PC-3 (cell line): ENCODE data around the gene TGM2. TPM values are rescaled to one million over a fixed set of nuclear protein-coding genes. Genes with fewer than 3 reads are reported as not detected.

Experiments
- ATAC-seq: fragments of 200-7000 bp; cut with Tn5 transposase; 2 replicates; pipeline ENCODE4 v1.9.1; 2020; ENCODE audit warnings: mild to moderate bottlenecking, moderate library complexity
- BruUV-seq: library from RNA; stranded (reverse); fragments of 400-500 nt; replicated peaks from 2 replicates; lab custom pipeline; 2021; lab: Mats Ljungman, UMichigan
- CTCF ChIA-PET: fragments of 300-600 bp; sonication (Branson Sonifier 250); formaldehyde crosslinking; loops from one replicate; lab custom pipeline; 2022; ENCODE audit warnings: antibody characterized with exemption; lab: Charles Lee
- POLR2A ChIA-PET: fragments of 300-600 bp; sonication (Branson Sonifier 250); formaldehyde crosslinking; loops from one replicate; lab custom pipeline; 2022; ENCODE audit warnings: antibody characterized with exemption; ENCODE audit not compliant: unreplicated experiment; lab: Charles Lee
- DNase-seq: peaks from one replicate; pipeline ENCODE4 v3.0.0-alpha.2; 2015
- H2AFZ ChIP-seq: fragments of 300-600 bp; sonication (generic); 2 replicates; pipeline ENCODE4 v1.6.0; 2016; ENCODE audit warnings: antibody characterized with exemption, low read length
- H3F3A ChIP-seq: fragments of 300-600 bp; sonication (generic); one replicate; pipeline ENCODE4 v1.6.0; 2017; ENCODE audit warnings: antibody characterized with exemption, low read length, control low read depth, mild to moderate bottlenecking; ENCODE audit not compliant: unreplicated experiment
- H3K27ac ChIP-seq: fragments of 300-600 bp; sonication (generic); 2 replicates; pipeline ENCODE4 v1.5.1; 2016; ENCODE audit warnings: mild to moderate bottlenecking, low read length
- H3K27me3 ChIP-seq: fragments of 300-600 bp; sonication (generic); 2 replicates; pipeline ENCODE4 v1.6.1; 2016; ENCODE audit warnings: low read length, mixed read lengths
- H3K36me3 ChIP-seq: fragments of 300-600 bp; sonication (generic); 2 replicates; pipeline ENCODE4 v1.6.1; 2016; ENCODE audit warnings: low read depth, mixed run types, low read length, mixed read lengths
- H3K4me1 ChIP-seq: fragments of 300-600 bp; sonication (generic); 2 replicates; pipeline ENCODE4 v1.5.1; 2016; ENCODE audit warnings: low read length; ENCODE audit not compliant: insufficient read depth
- H3K4me2 ChIP-seq: fragments of 300-600 bp; sonication (generic); 2 replicates; pipeline ENCODE4 v1.6.0; 2016; ENCODE audit warnings: low read length
- H3K4me3 ChIP-seq: fragments of 300-600 bp; sonication (generic); 2 replicates; pipeline ENCODE4 v1.5.1; 2016; ENCODE audit warnings: mild to moderate bottlenecking, low read length, mixed read lengths
- H3K79me2 ChIP-seq: fragments of 300-600 bp; sonication (generic); 2 replicates; pipeline ENCODE4 v1.6.1; 2017; ENCODE audit warnings: low read length, mixed read lengths
- H3K9ac ChIP-seq: fragments of 300-600 bp; sonication (generic); 2 replicates; pipeline ENCODE4 v1.6.0; 2016; ENCODE audit warnings: mild to moderate bottlenecking, low read length
- H3K9me2 ChIP-seq: fragments of 300-600 bp; sonication (generic); replicated peaks from 2 replicates; pipeline ENCODE4 v1.6.1; 2016; ENCODE audit warnings: mixed run types, low read length, mixed read lengths
- H3K9me3 ChIP-seq: fragments of 300-600 bp; sonication (generic); 2 replicates; pipeline ENCODE4 v1.6.1; 2016; ENCODE audit warnings: low read length, mixed read lengths
- H4K20me1 ChIP-seq: fragments of 300-600 bp; sonication (generic); 2 replicates; pipeline ENCODE4 v1.6.1; 2016; ENCODE audit warnings: low read length, mixed read lengths
- CTCF ChIP-seq: fragments of 300-600 bp; sonication (generic); conservative IDR thresholded peaks from 2 replicates; pipeline ENCODE4 v1.5.1; 2017; ENCODE audit warnings: antibody characterized with exemption, low read depth, mild to moderate bottlenecking, low read length
- EZH2 ChIP-seq: fragments of 300-600 bp; sonication (generic); IDR thresholded peaks from one replicate; pipeline ENCODE4 v1.6.1; 2017; ENCODE audit warnings: antibody characterized with exemption, mild to moderate bottlenecking, low read length; ENCODE audit not compliant: unreplicated experiment
- EZH2phosphoT487 ChIP-seq: fragments of 300-600 bp; sonication (generic); IDR thresholded peaks from 2 replicates; pipeline ENCODE4 v1.6.1; 2018; ENCODE audit warnings: mild to moderate bottlenecking, antibody characterized with exemption, low read length, borderline replicate concordance
- intact Hi-C: fragments of 100-400 bp; cut with micrococcal nuclease; formaldehyde crosslinking; loops from 2 replicates; pipeline ENCODE4 v1.9.0; 2023
- total RNA-seq: library from RNA; depleted of rRNA; stranded (reverse); fragments of >200 nt; gene quantifications from 2 replicates; pipeline ENCODE4 v1.2.3, GENCODE V29; 2014

The TGM2 gene
- total RNA-seq, 1 experiment from 2014 or later = 583 TPM

GRCh38 chr20:38187517-38187916, 22.4 kb upstream of the TGM2 start:
- H3K9me3 ChIP-seq = no peaks in the 10 kb centered on the region
- ChIA-PET CTCF (no interaction called here), POLR2A (no interaction called here)
- no peak for ATAC-seq
- H3K27ac ChIP-seq = peak overlapping the region; percentile 61
- no peak for DNase-seq
- H3K4me1 ChIP-seq = peaks cover 48% of the 10 kb centered on the region
- intact Hi-C loops = no loop called here
- TF ChIP-seq EZH2phosphoT487 = no peak
- TF ChIP-seq EZH2 = no peak
- TF ChIP-seq CTCF = no peak
- no peaks in the 10 kb centered on the region for H3K27me3 ChIP-seq
- H3K79me2 ChIP-seq = no peaks in the 10 kb centered on the region
- no TSS peak for BruUV-seq
- H2AFZ ChIP-seq = no peak overlapping the region
- peak overlapping the region; percentile 15; the same call in 1 of the 2 replicates for H3K4me2 ChIP-seq
- no peak overlapping the region for H3K9ac ChIP-seq
- no peaks in the 10 kb centered on the region for H3K9me2 ChIP-seq
- H3K4me3 ChIP-seq = no peak overlapping the region
- H3F3A ChIP-seq = peaks cover 10% of the 10 kb centered on the region
- no peaks in the 10 kb centered on the region for H3K36me3 ChIP-seq
- no peaks in the 10 kb centered on the region for H4K20me1 ChIP-seq

GRCh38 chr20:38186788-38187221, 21.7 kb upstream of the TGM2 start:
- peaks cover 52% of the 10 kb centered on the region for H3K4me1 ChIP-seq
- TF ChIP-seq CTCF (no peak), EZH2phosphoT487 (no peak), EZH2 (no peak)
- ChIA-PET CTCF (interaction anchor here (0.5 kb wide), 1 partner anchor 127 kb away, joined by 3 read pairs; no protein-coding TSS in a partner anchor), POLR2A (no interaction called here)
- no peak overlapping the region for H2AFZ ChIP-seq
- H3K9me3 ChIP-seq = no peaks in the 10 kb centered on the region
- peak overlapping the region; percentile 25 for H3K4me2 ChIP-seq
- H3K4me3 ChIP-seq = no peak overlapping the region
- H3K27me3 ChIP-seq = no peaks in the 10 kb centered on the region
- no peaks in the 10 kb centered on the region for H4K20me1 ChIP-seq
- ATAC-seq = peak; percentile 74
- no TSS peak for BruUV-seq
- no peaks in the 10 kb centered on the region for H3K9me2 ChIP-seq
- H3K36me3 ChIP-seq = no peaks in the 10 kb centered on the region
- H3K79me2 ChIP-seq = no peaks in the 10 kb centered on the region
- peak; percentile 95 for DNase-seq
- intact Hi-C loops = no loop called here
- no peak overlapping the region for H3K9ac ChIP-seq
- peak overlapping the region; percentile 61 for H3K27ac ChIP-seq
- H3F3A ChIP-seq = peaks cover 10% of the 10 kb centered on the region

- no peaks in the 10 kb centered on the region for H3K36me3 ChIP-seq
- ChIA-PET POLR2A (no interaction called here), CTCF (no interaction called here)
- no peak overlapping the region for H3K4me3 ChIP-seq
- peaks cover 70% of the 10 kb centered on the region for H3K4me1 ChIP-seq
- no peaks in the 10 kb centered on the region for H3K9me2 ChIP-seq
- H2AFZ ChIP-seq = no peak overlapping the region
- peak overlapping the region; percentile 51 for H3K27ac ChIP-seq
- intact Hi-C loops = no loop called here
- TF ChIP-seq EZH2phosphoT487 (no peak), CTCF (no peak), EZH2 (no peak)
- H3K9me3 ChIP-seq = no peaks in the 10 kb centered on the region
- no peaks in the 10 kb centered on the region for H3K27me3 ChIP-seq
- H3K79me2 ChIP-seq = no peaks in the 10 kb centered on the region
- H3F3A ChIP-seq = peaks cover 10% of the 10 kb centered on the region
- ATAC-seq (peak; percentile 73), DNase-seq (peak; percentile 98)
- H4K20me1 ChIP-seq = no peaks in the 10 kb centered on the region
- H3K9ac ChIP-seq = no peak overlapping the region
- no TSS peak for BruUV-seq
- peak overlapping the region; percentile 45 for H3K4me2 ChIP-seq
Measured at GRCh38 chr20:38184101-38184500, 19.0 kb upstream of the TGM2 start.
